H9 (cell line): Measurements from ENCODE around the gene SAFB. TPM values are rescaled to one million over a fixed set of nuclear protein-coding genes. Genes with fewer than 3 reads are reported as not detected.

ENCODE experiments used
- DNase-seq: peaks from one replicate; pipeline ENCODE4 v3.0.0-alpha.2; 2017
- H2AFZ ChIP-seq: one replicate; pipeline ENCODE4 v1.6.1; 2013; ENCODE audit warnings: mild to moderate bottlenecking, low read length, control low read depth, moderate library complexity
- H2AK5ac ChIP-seq: 2 replicates; pipeline ENCODE4 v1.6.1; 2013; ENCODE audit warnings: low read length, control low read depth, mixed read lengths; ENCODE audit not compliant: insufficient read length
- H2BK120ac ChIP-seq: one replicate; pipeline ENCODE4 v1.6.1; 2013; ENCODE audit warnings: low read depth, mild to moderate bottlenecking, low read length, control low read depth, inconsistent platforms; ENCODE audit not compliant: poor library complexity, severe bottlenecking
- H2BK12ac ChIP-seq: 2 replicates; pipeline ENCODE4 v1.6.1; 2013; ENCODE audit warnings: low read length, control low read depth, mixed read lengths, low read depth; ENCODE audit not compliant: insufficient read length
- H2BK15ac ChIP-seq: 2 replicates; pipeline ENCODE4 v1.6.1; 2013; ENCODE audit warnings: low read depth, low read length, control low read depth
- H2BK20ac ChIP-seq: one replicate; pipeline ENCODE4 v1.6.1; 2013; ENCODE audit warnings: low read depth, mild to moderate bottlenecking, low read length, control low read depth, inconsistent platforms; ENCODE audit not compliant: poor library complexity, severe bottlenecking
- H2BK5ac ChIP-seq: 2 replicates; pipeline ENCODE4 v1.6.1; 2013; ENCODE audit warnings: low read length, control low read depth, mixed read lengths; ENCODE audit not compliant: insufficient read length
- H3K14ac ChIP-seq: 2 replicates; pipeline ENCODE4 v1.6.1; 2013; ENCODE audit warnings: low read length, control low read depth; ENCODE audit not compliant: insufficient read depth
- H3K18ac ChIP-seq: 2 replicates; pipeline ENCODE4 v1.6.1; 2013; ENCODE audit warnings: low read depth, mild to moderate bottlenecking, mixed read lengths, low read length, control low read depth; ENCODE audit not compliant: insufficient read length
- H3K23ac ChIP-seq: 2 replicates; pipeline ENCODE4 v1.6.1; 2013; ENCODE audit warnings: low read length, control low read depth, mixed read lengths, low read depth; ENCODE audit not compliant: insufficient read length
- H3K23me2 ChIP-seq: 2 replicates; pipeline ENCODE4 v1.6.1; 2013; ENCODE audit warnings: low read depth, mild to moderate bottlenecking, mixed read lengths, low read length, control low read depth; ENCODE audit not compliant: insufficient read length, poor library complexity, severe bottlenecking
- H3K27ac ChIP-seq: 2 replicates; pipeline ENCODE4 v1.5.1; 2013; ENCODE audit warnings: low read length, control low read depth, mixed read lengths, low read depth; ENCODE audit not compliant: insufficient read length
- H3K27me3 ChIP-seq: 2 replicates; pipeline ENCODE4 v1.6.1; 2013; ENCODE audit warnings: low read length, control low read depth, inconsistent platforms; ENCODE audit not compliant: insufficient read depth
- H3K4ac ChIP-seq: 2 replicates; pipeline ENCODE4 v1.6.1; 2013; ENCODE audit warnings: low read depth, mild to moderate bottlenecking, control low read depth, inconsistent platforms, low read length, moderate library complexity
- H3K4me1 ChIP-seq: 2 replicates; pipeline ENCODE4 v1.6.1; 2013; ENCODE audit warnings: low read length, control low read depth, inconsistent platforms; ENCODE audit not compliant: insufficient read depth
- H3K4me2 ChIP-seq: 2 replicates; pipeline ENCODE4 v1.6.1; 2013; ENCODE audit warnings: low read length, control low read depth, mixed read lengths; ENCODE audit not compliant: insufficient read length, insufficient read depth
- H3K56ac ChIP-seq: 2 replicates; pipeline ENCODE4 v1.6.1; 2013; ENCODE audit warnings: low read depth, mild to moderate bottlenecking, mixed read lengths, low read length, control low read depth; ENCODE audit not compliant: insufficient read length
- H3K79me1 ChIP-seq: 2 replicates; pipeline ENCODE4 v1.6.1; 2013; ENCODE audit warnings: low read depth, mild to moderate bottlenecking, moderate library complexity, low read length, control low read depth, inconsistent platforms; ENCODE audit not compliant: insufficient read depth, poor library complexity, severe bottlenecking
- H3K79me2 ChIP-seq: 2 replicates; pipeline ENCODE4 v1.6.1; 2013; ENCODE audit warnings: low read length, control low read depth, inconsistent platforms; ENCODE audit not compliant: insufficient read depth
- H3K9ac ChIP-seq: 2 replicates; pipeline ENCODE4 v1.6.1; 2013; ENCODE audit warnings: low read length, control low read depth, mixed read lengths; ENCODE audit not compliant: insufficient read length; ENCODE audit errors: extremely low read depth
- H3K9me3 ChIP-seq: one replicate; pipeline ENCODE4 v1.6.1; 2013; ENCODE audit warnings: low read depth, low read length, inconsistent platforms; ENCODE audit not compliant: control insufficient read depth
- H3T11ph ChIP-seq: one replicate; pipeline ENCODE4 v1.6.1; 2013; ENCODE audit warnings: mild to moderate bottlenecking, low read length, control low read depth, inconsistent platforms
- H4K20me1 ChIP-seq: one replicate; pipeline ENCODE4 v1.6.1; 2013; ENCODE audit not compliant: control insufficient read depth, insufficient read length, insufficient read depth
- H4K5ac ChIP-seq: 2 replicates; pipeline ENCODE4 v1.6.1; 2013; ENCODE audit warnings: low read depth, mild to moderate bottlenecking, mixed read lengths, low read length, control low read depth; ENCODE audit not compliant: insufficient read length
- H4K8ac ChIP-seq: replicated peaks from 2 replicates; pipeline ENCODE4 v1.6.1; 2013; ENCODE audit warnings: low read length, control low read depth, mixed read lengths, low read depth; ENCODE audit not compliant: insufficient read length
- H4K91ac ChIP-seq: 2 replicates; pipeline ENCODE4 v1.6.1; 2013; ENCODE audit warnings: low read depth, mild to moderate bottlenecking, moderate library complexity, mixed read lengths, low read length, control low read depth; ENCODE audit not compliant: insufficient read length
- H3K27ac Mint-ChIP-seq, 3 experiments: 2 replicates in 2 of 3; 3 replicates in 1 of 3; pipeline ENCODE4 v1.8.0; 2020 to 2021; ENCODE audit warnings: mixed read lengths in 3 of 3, mild to moderate bottlenecking in 1 of 3, moderate library complexity in 1 of 3
- H3K27me3 Mint-ChIP-seq: 2 replicates; pipeline ENCODE4 v1.8.0; 2021; ENCODE audit warnings: low read depth, mild to moderate bottlenecking, moderate library complexity, mixed read lengths
- H3K36me3 Mint-ChIP-seq, 3 experiments: 2 replicates in 2 of 3; 3 replicates in 1 of 3; pipeline ENCODE4 v1.8.0; 2020 to 2021; ENCODE audit warnings: low read depth in 3 of 3, mixed read lengths in 3 of 3; ENCODE audit not compliant: insufficient read depth in 1 of 3
- H3K4me1 Mint-ChIP-seq, 2 experiments: 2 replicates each; pipeline ENCODE4 v1.8.0; 2020; ENCODE audit warnings: mixed read lengths in 2 of 2
- H3K4me3 Mint-ChIP-seq, 2 experiments: 2 replicates in 1 of 2; 3 replicates in 1 of 2; pipeline ENCODE4 v1.8.0; 2020 to 2021; ENCODE audit warnings: mild to moderate bottlenecking in 2 of 2, mixed read lengths in 2 of 2, moderate library complexity in 1 of 2
- H3K9me3 Mint-ChIP-seq, 2 experiments: 2 replicates in 1 of 2; 3 replicates in 1 of 2; pipeline ENCODE4 v1.8.0; 2020; ENCODE audit warnings: mild to moderate bottlenecking in 2 of 2, mixed read lengths in 2 of 2, moderate library complexity in 1 of 2
- CTCF ChIP-seq: fragments of 200-600 bp; sonication (generic); conservative IDR thresholded peaks from 3 replicates; pipeline ENCODE4 v1.8.0; 2021; ENCODE audit warnings: antibody characterized with exemption, mild to moderate bottlenecking
- WGBS: extraction: QIAGEN DNeasy Blood & Tissue Kit; methylation state at CpG from one replicate; pipeline ENCODE4 v1.1.7; 2013; ENCODE audit warnings: missing lambda C conversion rate, low lambda C conversion rate, mixed read lengths; ENCODE audit not compliant: insufficient read length; ENCODE audit errors: extremely low coverage; 5-methylcytosine and 5-hydroxymethylcytosine counted together
- total RNA-seq: library from RNA; stranded (reverse); gene quantifications from 2 replicates; pipeline ENCODE4 v1.2.1, GENCODE V29; 2021

The SAFB gene
- total RNA-seq, 1 experiment from 2014 or later: 110 TPM

DNA sequence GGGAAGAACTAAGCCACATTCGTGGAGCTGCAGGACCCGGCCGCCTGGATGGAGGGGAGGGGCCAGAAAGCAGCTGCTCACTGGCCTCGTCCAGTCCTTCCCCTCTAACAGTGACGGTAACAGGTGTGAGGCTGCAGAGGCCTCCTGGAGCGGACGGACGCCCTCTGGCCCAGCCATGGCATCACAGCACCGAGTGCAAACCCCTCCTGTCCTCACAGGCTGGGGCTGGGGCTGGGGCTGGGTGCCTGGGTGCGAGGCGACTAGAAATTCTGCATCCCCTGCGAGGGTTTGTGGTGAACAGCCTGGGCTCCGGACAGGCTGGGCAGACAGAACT, 53.9 kb downstream of the SAFB start:
- H3K56ac ChIP-seq: no peak overlapping the region
- H4K8ac ChIP-seq: no peak overlapping the region
- no peaks in the 10 kb centered on the region for H3K79me1 ChIP-seq
- no peaks in the 10 kb centered on the region for H3K27me3 ChIP-seq
- no peaks in the 10 kb centered on the region for H3K79me2 ChIP-seq
- H4K91ac ChIP-seq: no peak overlapping the region
- Mint-ChIP-seq H3K27ac (peak overlapping the region in 2 of 3 experiments; percentile 78 to 91; a peak in 2 of 7 replicates), H3K4me1 (peaks cover 15 to 23% of the 10 kb centered on the region in 2 experiments), H3K9me3 (peaks cover 0 to 2% of the 10 kb centered on the region in 2 experiments; a peak in 2 of 5 replicates), H3K4me3 (no peak overlapping the region), H3K27me3 (peaks cover 4% of the 10 kb centered on the region), H3K36me3 (peaks cover 6 to 17% (median 9%) of the 10 kb centered on the region in 3 experiments; a peak in 5 of 7 replicates)
- H3K14ac ChIP-seq: no peak overlapping the region
- no peak overlapping the region for H3K18ac ChIP-seq
- no peak overlapping the region for H3K4ac ChIP-seq
- H3K23ac ChIP-seq: no peak overlapping the region
- no peak overlapping the region for H4K5ac ChIP-seq
- TF ChIP-seq CTCF: no peak
- no peak overlapping the region for H3T11ph ChIP-seq
- no peak overlapping the region for H3K27ac ChIP-seq
- H3K4me1 ChIP-seq: no peaks in the 10 kb centered on the region; the same call in 1 of the 2 replicates
- WGBS: no CpG with 5 or more reads among the region's 13 CpGs
- no peaks in the 10 kb centered on the region for H4K20me1 ChIP-seq
- H2AFZ ChIP-seq: no peak overlapping the region
- H3K4me2 ChIP-seq: no peak overlapping the region
- no peak overlapping the region for H3K9ac ChIP-seq
- no peak overlapping the region for H2BK12ac ChIP-seq
- H3K9me3 ChIP-seq: no peaks in the 10 kb centered on the region
- H3K23me2 ChIP-seq: peaks cover 13% of the 10 kb centered on the region
- DNase-seq: no peak
- H2BK120ac ChIP-seq: no peak overlapping the region
- no peak overlapping the region for H2AK5ac ChIP-seq
- H2BK5ac ChIP-seq: no peak overlapping the region
- H2BK20ac ChIP-seq: no peak overlapping the region
- H2BK15ac ChIP-seq: no peak overlapping the region
